CD14-positive monocyte (primary cell): ENCODE measurements around the gene SSTR3. TPM values are rescaled to one million over a fixed set of nuclear protein-coding genes. Genes with fewer than 3 reads are reported as not detected.

ENCODE experiments used
- DNase-seq, 3 donors: peaks; one replicate each; pipeline ENCODE4 v3.0.0-alpha.2; 2011 to 2022
- H2AFZ ChIP-seq: 2 replicates; pipeline ENCODE4 v1.6.0; 2012; ENCODE audit warnings: mild to moderate bottlenecking, low read depth, low read length, inconsistent platforms; ENCODE audit not compliant: insufficient read depth, poor library complexity, severe bottlenecking
- H3K27ac ChIP-seq, 2 donors: 1 replicate in 1 of 2; 2 replicates in 1 of 2; pipeline ENCODE4 v1.5.1; 2012 to 2013; ENCODE audit warnings: low read length in 2 of 2, control low read depth in 1 of 2, inconsistent platforms in 1 of 2, low read depth in 1 of 2, mild to moderate bottlenecking in 1 of 2
- H3K27me3 ChIP-seq, 2 donors: one replicate each; pipeline versions ENCODE4 v1.6.0 to v1.6.1; 2011 to 2013; ENCODE audit warnings: low read length in 2 of 2; ENCODE audit not compliant: control insufficient read depth in 2 of 2, insufficient read depth in 2 of 2
- H3K36me3 ChIP-seq, 2 donors: replicated peaks in 1 of 2; 1 replicate in 1 of 2; 2 replicates in 1 of 2; pipeline versions ENCODE4 v1.5.1 to v1.6.1; 2012 to 2013; ENCODE audit warnings: low read length in 2 of 2, control low read depth in 1 of 2, inconsistent platforms in 1 of 2, mild to moderate bottlenecking in 1 of 2; ENCODE audit not compliant: insufficient read depth in 2 of 2, control insufficient read depth in 1 of 2
- H3K4me1 ChIP-seq, 2 donors: 1 replicate in 1 of 2; 2 replicates in 1 of 2; pipeline versions ENCODE4 v1.5.1 to v1.6.1; 2012 to 2013; ENCODE audit warnings: low read length in 2 of 2, control low read depth in 1 of 2, inconsistent platforms in 1 of 2, mild to moderate bottlenecking in 1 of 2, moderate library complexity in 1 of 2; ENCODE audit not compliant: insufficient read depth in 2 of 2, control insufficient read depth in 1 of 2
- H3K4me2 ChIP-seq: replicated peaks from 2 replicates; pipeline ENCODE3; 2012; ENCODE audit warnings: low read length, moderate library complexity, mild to moderate bottlenecking; ENCODE audit not compliant: poor library complexity, severe bottlenecking; ENCODE audit errors: extremely low read depth
- H3K4me3 ChIP-seq, 3 experiments: fragments of 200-600 bp in 1 of 3; sonication (generic) in 1 of 3; replicated peaks in 1 of 3; 1 replicate in 2 of 3; 2 replicates in 1 of 3; pipeline ENCODE4 v1.5.1; 2011 to 2013; ENCODE audit warnings: low read length in 3 of 3, mild to moderate bottlenecking in 3 of 3, control low read depth in 2 of 3, low read depth in 2 of 3, inconsistent platforms in 1 of 3, moderate library complexity in 1 of 3
- H3K79me2 ChIP-seq: 2 replicates; pipeline ENCODE4 v1.6.0; 2012; ENCODE audit warnings: mild to moderate bottlenecking, control low read depth, inconsistent platforms, low read length, moderate library complexity; ENCODE audit not compliant: insufficient read depth
- H3K9ac ChIP-seq: 2 replicates; pipeline ENCODE4 v1.6.0; 2017; ENCODE audit warnings: low read length, mild to moderate bottlenecking; ENCODE audit not compliant: insufficient read depth, poor library complexity, severe bottlenecking
- H3K9me3 ChIP-seq, 2 donors: replicated peaks in 1 of 2; 1 replicate in 1 of 2; 2 replicates in 1 of 2; pipeline versions ENCODE4 v1.5.1 to v1.6.1; 2012 to 2013; ENCODE audit warnings: low read length in 2 of 2, control low read depth in 1 of 2; ENCODE audit not compliant: control insufficient read depth in 1 of 2, insufficient read depth in 1 of 2
- H4K20me1 ChIP-seq: 2 replicates; pipeline ENCODE4 v1.6.0; 2012; ENCODE audit warnings: mild to moderate bottlenecking, low read length, control low read depth, moderate library complexity; ENCODE audit not compliant: insufficient read depth
- H3K27ac Mint-ChIP-seq, 7 donors: one replicate each; pipeline ENCODE4 v1.8.0; 2020; ENCODE audit warnings: mild to moderate bottlenecking in 7 of 7, mixed read lengths in 7 of 7, moderate library complexity in 6 of 7, inconsistent platforms in 2 of 7
- H3K27me3 Mint-ChIP-seq, 3 donors: one replicate each; pipeline ENCODE4 v1.8.0; 2021 to 2022; ENCODE audit warnings: low read depth in 3 of 3, mild to moderate bottlenecking in 3 of 3, mixed read lengths in 3 of 3, moderate library complexity in 3 of 3, inconsistent platforms in 1 of 3
- H3K36me3 Mint-ChIP-seq, 2 donors: one replicate each; pipeline ENCODE4 v1.8.0; 2020; ENCODE audit warnings: mixed read lengths in 2 of 2, inconsistent platforms in 1 of 2, mild to moderate bottlenecking in 1 of 2
- H3K4me1 Mint-ChIP-seq: one replicate; pipeline ENCODE4 v1.8.0; 2020; ENCODE audit warnings: mild to moderate bottlenecking, mixed read lengths
- H3K4me3 Mint-ChIP-seq, 2 donors: one replicate each; pipeline ENCODE4 v1.8.0; 2020; ENCODE audit warnings: mild to moderate bottlenecking in 2 of 2, mixed read lengths in 2 of 2, moderate library complexity in 1 of 2
- H3K9me3 Mint-ChIP-seq, 7 donors: one replicate each; pipeline ENCODE4 v1.8.0; 2020 to 2022; ENCODE audit warnings: mixed read lengths in 7 of 7, mild to moderate bottlenecking in 6 of 7, moderate library complexity in 6 of 7, inconsistent platforms in 2 of 7
- WGBS: methylation state at CpG from one replicate; pipeline ENCODE4 v1.1.5; 2013; ENCODE audit warnings: missing lambda C conversion rate; ENCODE audit not compliant: insufficient coverage; 5-methylcytosine and 5-hydroxymethylcytosine counted together
- intact Hi-C, 2 donors: fragments of 100-400 bp; cut with micrococcal nuclease; formaldehyde crosslinking; loops; one replicate each; pipeline versions ENCODE4 v1.15.0 to v1.15.1; 2023
- polyA plus RNA-seq, 3 donors: library from polyadenylated mRNA; depleted of rRNA in 1 of 3; unstranded in 2 of 3; stranded (reverse) in 1 of 3; fragments of 300-500 nt in 2 of 3; fragments of >200 nt in 1 of 3; fragmentation: Illumina TruSeq in 2 of 3; gene quantifications; 1 replicate in 2 of 3; 2 replicates in 1 of 3; pipeline ENCODE4 v1.2.3, GENCODE V29; 2012 to 2021
- TF ChIP-seq, protein P1 (sequence below): fragments of 200-600 bp; IDR thresholded peaks from one replicate; pipeline ENCODE4 v1.8.0; 2022; ENCODE audit warnings: antibody characterized with exemption, mild to moderate bottlenecking

Gene SSTR3
- polyA plus RNA-seq, 3 donors = 0.04 TPM; not detected in 2

DNA sequence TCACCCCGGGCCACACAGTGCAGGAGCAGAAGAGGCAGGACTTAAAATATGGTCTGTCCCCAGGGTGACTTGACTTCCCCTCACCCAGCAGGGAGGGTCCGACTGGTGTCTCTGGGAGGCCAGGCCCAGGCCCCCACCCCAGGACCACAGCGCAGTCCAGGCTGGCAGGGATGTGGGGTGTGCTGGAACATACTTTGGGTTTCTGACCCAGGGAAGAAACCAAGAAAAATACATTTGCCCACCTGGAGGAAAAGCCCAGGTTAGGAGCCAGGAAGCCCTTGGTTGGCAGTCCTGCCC, 29.4 kb downstream of the SSTR3 start:
- no peak for DNase-seq
- Mint-ChIP-seq H3K4me1 (peaks cover 24% of the 10 kb centered on the region), H3K4me3 (no peak overlapping the region), H3K36me3 (peaks cover 0 to under 1% of the 10 kb centered on the region in 2 donors), H3K9me3 (peaks cover 0 to 3% (median 0%) of the 10 kb centered on the region in 7 donors), H3K27ac (no peak overlapping the region), H3K27me3 (peaks cover 10 to 14% (median 13%) of the 10 kb centered on the region in 3 donors)
- Histone ChIP-seq H4K20me1 (no peaks in the 10 kb centered on the region), H3K36me3 (no peaks in the 10 kb centered on the region), H3K9me3 (no peaks in the 10 kb centered on the region), H3K4me3 (no peak overlapping the region), H3K4me1 (peaks cover 15 to 18% of the 10 kb centered on the region in 2 donors), H3K79me2 (no peaks in the 10 kb centered on the region), H3K27me3 (peaks cover 0 to 3% of the 10 kb centered on the region in 2 donors), H2AFZ (no peak overlapping the region), H3K9ac (no peak overlapping the region), H3K27ac (no peak overlapping the region), H3K4me2 (no peak overlapping the region)
- TF ChIP-seq, protein P1, sequence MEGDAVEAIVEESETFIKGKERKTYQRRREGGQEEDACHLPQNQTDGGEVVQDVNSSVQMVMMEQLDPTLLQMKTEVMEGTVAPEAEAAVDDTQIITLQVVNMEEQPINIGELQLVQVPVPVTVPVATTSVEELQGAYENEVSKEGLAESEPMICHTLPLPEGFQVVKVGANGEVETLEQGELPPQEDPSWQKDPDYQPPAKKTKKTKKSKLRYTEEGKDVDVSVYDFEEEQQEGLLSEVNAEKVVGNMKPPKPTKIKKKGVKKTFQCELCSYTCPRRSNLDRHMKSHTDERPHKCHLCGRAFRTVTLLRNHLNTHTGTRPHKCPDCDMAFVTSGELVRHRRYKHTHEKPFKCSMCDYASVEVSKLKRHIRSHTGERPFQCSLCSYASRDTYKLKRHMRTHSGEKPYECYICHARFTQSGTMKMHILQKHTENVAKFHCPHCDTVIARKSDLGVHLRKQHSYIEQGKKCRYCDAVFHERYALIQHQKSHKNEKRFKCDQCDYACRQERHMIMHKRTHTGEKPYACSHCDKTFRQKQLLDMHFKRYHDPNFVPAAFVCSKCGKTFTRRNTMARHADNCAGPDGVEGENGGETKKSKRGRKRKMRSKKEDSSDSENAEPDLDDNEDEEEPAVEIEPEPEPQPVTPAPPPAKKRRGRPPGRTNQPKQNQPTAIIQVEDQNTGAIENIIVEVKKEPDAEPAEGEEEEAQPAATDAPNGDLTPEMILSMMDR = no peak
- no CpG with 5 or more reads among the region's 3 CpGs for WGBS
- intact Hi-C loops = no loop called here

DNA sequence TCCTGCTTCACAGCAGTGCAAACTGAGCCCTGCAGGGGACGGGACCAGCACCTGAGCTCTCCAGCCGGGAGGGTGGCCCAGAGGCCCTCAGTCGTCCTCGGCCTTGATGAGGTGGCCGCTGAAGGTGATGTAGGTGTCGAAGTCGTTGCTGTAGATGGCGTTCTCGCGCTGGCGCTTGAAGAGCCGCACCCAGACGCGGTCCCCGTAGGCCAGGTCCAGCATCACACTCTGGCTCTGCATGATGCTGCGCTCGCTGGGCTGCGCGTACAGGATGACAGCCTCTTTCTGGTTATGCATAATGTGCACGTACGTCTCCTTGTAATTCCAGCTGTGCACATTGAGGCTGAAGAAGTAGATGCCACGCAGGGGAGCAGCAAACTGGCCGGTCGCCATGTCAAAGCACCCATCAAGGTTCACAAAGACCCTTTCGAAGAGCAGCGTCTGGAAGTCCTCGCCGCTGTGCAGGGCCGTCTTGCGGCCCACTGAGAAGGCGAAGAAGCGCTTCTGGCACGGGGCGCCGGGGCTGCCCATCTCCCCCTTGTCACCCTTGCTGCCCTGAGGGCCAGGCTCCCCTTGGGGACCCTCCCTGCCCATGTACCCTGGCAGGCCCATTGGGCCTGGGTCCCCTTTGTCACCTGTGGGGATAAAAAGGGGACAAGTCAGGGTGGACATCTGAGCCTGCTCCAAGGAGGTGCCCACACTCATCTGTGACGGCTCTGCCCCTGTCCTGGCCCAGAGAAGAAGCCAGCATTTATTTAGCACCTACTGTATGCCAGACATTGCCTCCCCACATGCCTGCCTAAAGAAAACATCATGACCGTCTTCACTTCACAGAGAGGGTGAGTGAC, 30.0 kb downstream of the SSTR3 start:
- peaks cover 0 to 4% of the 10 kb centered on the region in 2 donors for H3K36me3 Mint-ChIP-seq
- Histone ChIP-seq H3K4me2 (no peak overlapping the region), H2AFZ (no peak overlapping the region), H4K20me1 (no peaks in the 10 kb centered on the region), H3K27ac (no peak overlapping the region), H3K9ac (no peak overlapping the region), H3K4me3 (no peak overlapping the region), H3K27me3 (no peaks in the 10 kb centered on the region), H3K9me3 (no peaks in the 10 kb centered on the region), H3K4me1 (peaks cover 18 to 23% of the 10 kb centered on the region in 2 donors), H3K79me2 (no peaks in the 10 kb centered on the region), H3K36me3 (no peaks in the 10 kb centered on the region)
- DNase-seq = no peak
- peaks cover 0 to 3% (median 0%) of the 10 kb centered on the region in 7 donors for H3K9me3 Mint-ChIP-seq
- no peak overlapping the region for H3K4me3 Mint-ChIP-seq
- peaks cover 9 to 13% (median 9%) of the 10 kb centered on the region in 3 donors for H3K27me3 Mint-ChIP-seq
- intact Hi-C loops = no loop called here
- no peak overlapping the region for H3K27ac Mint-ChIP-seq
- H3K4me1 Mint-ChIP-seq = peaks cover 25% of the 10 kb centered on the region
- WGBS = 96% methylated on average over 35 of the region's 37 CpGs
- TF ChIP-seq, protein P1 = no peak
